ENCODE data around the gene SPRR2D. TPM values are rescaled to one million over a fixed set of nuclear protein-coding genes. Genes with fewer than 3 reads are reported as not detected.
"Not testable (repeated sequence)": the region's sequence is repeated elsewhere in the genome, so short reads cannot be mapped to it uniquely, and the experiment has no call there.

The SPRR2D gene
- total and polyA plus RNA-seq, 2 of the 4 experiments (the other 2 are of a cell fraction): not detected

GRCh38 chr1:153056111-153056510 is 15.2 kb upstream of the SPRR2D start:
- H3K56ac ChIP-seq (ENCODE audit: extremely low read depth, insufficient read depth, low read length); H3K9ac ChIP-seq (ENCODE audit: low read depth, low read length); H2BK20ac ChIP-seq (ENCODE audit: low read depth, low read length); H3K79me1 ChIP-seq (ENCODE audit: low read depth in 1 of 2, low read length in 2 of 2); H3K36me3 ChIP-seq (ENCODE audit: control insufficient read depth, insufficient read depth, low read length); H3K4me3 ChIP-seq (ENCODE audit: insufficient read depth, low read depth, low read length); H3K18ac ChIP-seq (ENCODE audit: low read depth, low read length); BruUV-seq (replicated peaks); H4K5ac ChIP-seq (ENCODE audit: low read depth, low read length); H2BK15ac ChIP-seq (ENCODE audit: low read depth, low read length); H2AK5ac ChIP-seq (ENCODE audit: low read depth, low read length); H4K8ac ChIP-seq (ENCODE audit: low read depth in 2 of 2, low read length in 2 of 2); H3K4me2 ChIP-seq (ENCODE audit: low read depth, low read length); H3K27ac ChIP-seq (ENCODE audit: insufficient read depth, low read length); H2BK120ac ChIP-seq (ENCODE audit: low read depth, low read length); in situ Hi-C loops (cut with MboI; ENCODE audit: low sequenced_read_pairs); H3K27me3 ChIP-seq (ENCODE audit: control insufficient read depth, insufficient read depth, low read length); H3K23ac ChIP-seq (ENCODE audit: low read depth, low read length); H4K91ac ChIP-seq (ENCODE audit: insufficient read depth, low read depth, low read length); CTCF ChIA-PET; H3K9me1 ChIP-seq (ENCODE audit: insufficient read depth, low read length); H3K4ac ChIP-seq (ENCODE audit: low read depth, low read length); H3K14ac ChIP-seq (replicated peaks; ENCODE audit: low read depth, low read length); POLR2A ChIA-PET (ENCODE audit: unreplicated experiment); H2BK5ac ChIP-seq (ENCODE audit: low read depth, low read length, poor library complexity, severe bottlenecking); H4K20me1 ChIP-seq (ENCODE audit: insufficient read depth, low read length); DNase-seq; intact Hi-C loops (cut with micrococcal nuclease); H2AK9ac ChIP-seq (replicated peaks; ENCODE audit: low read depth, low read length, poor library complexity); ATAC-seq (ENCODE audit: low read depth); H3K4me1 ChIP-seq (ENCODE audit: control insufficient read depth, insufficient read depth, low read length); dilution Hi-C loops (cut with HindIII; ENCODE audit: low sequenced_read_pairs, unreplicated experiment); H2AFZ ChIP-seq (replicated peaks; ENCODE audit: low read length, poor library complexity); H3K9me3 ChIP-seq (ENCODE audit: control insufficient read depth, insufficient read depth, low read length): not testable (repeated sequence)
- WGBS, 2 experiments (ENCODE audit: extremely low coverage in 2 of 2, insufficient read length in 1 of 2): no CpG with 5 or more reads among the region's 3 CpGs

Data from IMR-90 (cell line).